Smooth muscle cell (in vitro differentiated cells): Measurements from ENCODE around the gene PPFIBP1. TPM values are rescaled to one million over a fixed set of nuclear protein-coding genes. Genes with fewer than 3 reads are reported as not detected.
"Not testable (repeated sequence)": the region's sequence is repeated elsewhere in the genome, so short reads cannot be mapped to it uniquely, and the experiment has no call there.

Experiments
- DNase-seq: peaks from one replicate; lab custom pipeline; 2025; ENCODE audit not compliant: unreplicated experiment; lab: John Stamatoyannopoulos, UW
- H2AFZ ChIP-seq: fragments of 200-600 bp; sonication (generic); 2 replicates; pipeline ENCODE4 v1.6.0; 2016; ENCODE audit warnings: antibody characterized with exemption, low read depth, mild to moderate bottlenecking
- H3F3A ChIP-seq: fragments of 200-600 bp; sonication (generic); 2 replicates; pipeline ENCODE4 v1.6.0; 2017; ENCODE audit warnings: antibody characterized with exemption, low read depth
- H3K27ac ChIP-seq: fragments of 200-600 bp; sonication (generic); 2 replicates; pipeline ENCODE4 v1.5.1; 2016; ENCODE audit warnings: low read depth, mild to moderate bottlenecking
- H3K27me3 ChIP-seq: fragments of 200-600 bp; sonication (generic); 2 replicates; pipeline ENCODE4 v1.6.1; 2016; ENCODE audit warnings: low read depth, mild to moderate bottlenecking
- H3K36me3 ChIP-seq: fragments of 200-600 bp; sonication (generic); 2 replicates; pipeline ENCODE4 v1.5.1; 2016; ENCODE audit warnings: low read depth
- H3K4me1 ChIP-seq: fragments of 200-600 bp; sonication (generic); 2 replicates; pipeline ENCODE4 v1.5.1; 2016; ENCODE audit warnings: low read depth
- H3K4me2 ChIP-seq: fragments of 200-600 bp; sonication (generic); 2 replicates; pipeline ENCODE4 v1.6.0; 2016; ENCODE audit warnings: mild to moderate bottlenecking
- H3K4me3 ChIP-seq: fragments of 200-600 bp; sonication (generic); 2 replicates; pipeline ENCODE4 v1.5.1; 2016; ENCODE audit warnings: mild to moderate bottlenecking
- H3K79me2 ChIP-seq: fragments of 200-600 bp; sonication (generic); 2 replicates; pipeline ENCODE4 v1.6.0; 2016; ENCODE audit warnings: low read depth, mild to moderate bottlenecking
- H3K9ac ChIP-seq: fragments of 200-600 bp; sonication (generic); 2 replicates; pipeline ENCODE4 v1.6.0; 2016; ENCODE audit warnings: low read depth
- H3K9me3 ChIP-seq: fragments of 200-600 bp; sonication (generic); replicated peaks from 2 replicates; pipeline ENCODE4 v1.5.1; 2016; ENCODE audit warnings: low read depth
- H4K20me1 ChIP-seq: fragments of 200-600 bp; sonication (generic); 2 replicates; pipeline ENCODE4 v1.6.0; 2016; ENCODE audit warnings: low read depth
- WGBS: methylation state at CpG from one replicate; pipeline ENCODE4 v1.1.7; 2016; ENCODE audit warnings: low lambda C conversion rate; 5-methylcytosine and 5-hydroxymethylcytosine counted together
- polyA plus RNA-seq: library from polyadenylated mRNA; unstranded; fragments of >200 nt; fragmentation: Nextera tagmentation; extraction: Ambion mirVana; gene quantifications from 2 replicates; pipeline ENCODE4 v1.2.1, GENCODE V29; 2016
- total RNA-seq: library from RNA; depleted of rRNA; stranded (reverse); fragments of >200 nt; gene quantifications from 2 replicates; pipeline ENCODE4 v1.2.3, GENCODE V29; 2014
- TF ChIP-seq, protein P1 (sequence below): fragments of 200-600 bp; sonication (generic); IDR thresholded peaks from 2 replicates; pipeline ENCODE4 v1.5.1; 2017; ENCODE audit warnings: borderline replicate concordance, mild to moderate bottlenecking, antibody characterized with exemption; ENCODE audit not compliant: insufficient read depth, poor library complexity, severe bottlenecking

The PPFIBP1 gene
- total and polyA plus RNA-seq, 2 experiments from 2014 or later: 45.7 to 150 TPM

DNA sequence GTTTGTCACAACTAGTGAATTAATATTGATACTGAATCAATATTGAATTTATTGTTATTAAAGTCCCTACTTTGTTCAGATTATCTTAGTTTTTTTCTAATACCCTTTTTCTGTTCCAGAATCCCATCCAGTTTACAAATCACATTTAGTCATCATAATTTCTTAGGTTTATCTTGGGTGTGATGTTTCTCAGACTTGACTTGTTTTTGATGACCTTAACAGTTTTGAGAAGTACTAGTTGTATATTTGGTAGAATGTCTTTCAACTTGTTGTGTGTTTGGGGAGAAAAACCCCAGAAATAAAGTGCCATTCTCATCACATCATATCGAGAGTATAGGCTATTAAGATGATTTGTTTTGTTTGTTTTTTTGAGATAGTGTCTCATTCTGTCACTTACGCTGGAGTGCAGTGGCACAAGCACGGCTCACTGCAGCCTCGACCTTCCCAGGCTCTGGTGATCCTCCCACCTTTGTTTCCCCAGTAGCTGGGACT is 206.1 kb downstream of the PPFIBP1 start:
- H3F3A ChIP-seq: no peaks in the 10 kb centered on the region
- H3K79me2 ChIP-seq: peaks cover 33% of the 10 kb centered on the region
- no peak overlapping the region for H3K4me3 ChIP-seq
- WGBS: 82% methylated on average over 4 of the region's 4 CpGs
- H3K27ac ChIP-seq: no peak overlapping the region
- no peak overlapping the region for H3K4me2 ChIP-seq
- DNase-seq: no peak
- no peak overlapping the region for H2AFZ ChIP-seq
- peaks cover 3% of the 10 kb centered on the region for H4K20me1 ChIP-seq
- H3K4me1 ChIP-seq: no peaks in the 10 kb centered on the region
- H3K36me3 ChIP-seq: peaks cover 11% of the 10 kb centered on the region
- no peak overlapping the region for H3K9ac ChIP-seq
- H3K27me3 ChIP-seq: no peaks in the 10 kb centered on the region
- TF ChIP-seq, protein P1, sequence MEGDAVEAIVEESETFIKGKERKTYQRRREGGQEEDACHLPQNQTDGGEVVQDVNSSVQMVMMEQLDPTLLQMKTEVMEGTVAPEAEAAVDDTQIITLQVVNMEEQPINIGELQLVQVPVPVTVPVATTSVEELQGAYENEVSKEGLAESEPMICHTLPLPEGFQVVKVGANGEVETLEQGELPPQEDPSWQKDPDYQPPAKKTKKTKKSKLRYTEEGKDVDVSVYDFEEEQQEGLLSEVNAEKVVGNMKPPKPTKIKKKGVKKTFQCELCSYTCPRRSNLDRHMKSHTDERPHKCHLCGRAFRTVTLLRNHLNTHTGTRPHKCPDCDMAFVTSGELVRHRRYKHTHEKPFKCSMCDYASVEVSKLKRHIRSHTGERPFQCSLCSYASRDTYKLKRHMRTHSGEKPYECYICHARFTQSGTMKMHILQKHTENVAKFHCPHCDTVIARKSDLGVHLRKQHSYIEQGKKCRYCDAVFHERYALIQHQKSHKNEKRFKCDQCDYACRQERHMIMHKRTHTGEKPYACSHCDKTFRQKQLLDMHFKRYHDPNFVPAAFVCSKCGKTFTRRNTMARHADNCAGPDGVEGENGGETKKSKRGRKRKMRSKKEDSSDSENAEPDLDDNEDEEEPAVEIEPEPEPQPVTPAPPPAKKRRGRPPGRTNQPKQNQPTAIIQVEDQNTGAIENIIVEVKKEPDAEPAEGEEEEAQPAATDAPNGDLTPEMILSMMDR: no peak
- no peaks in the 10 kb centered on the region for H3K9me3 ChIP-seq

DNA sequence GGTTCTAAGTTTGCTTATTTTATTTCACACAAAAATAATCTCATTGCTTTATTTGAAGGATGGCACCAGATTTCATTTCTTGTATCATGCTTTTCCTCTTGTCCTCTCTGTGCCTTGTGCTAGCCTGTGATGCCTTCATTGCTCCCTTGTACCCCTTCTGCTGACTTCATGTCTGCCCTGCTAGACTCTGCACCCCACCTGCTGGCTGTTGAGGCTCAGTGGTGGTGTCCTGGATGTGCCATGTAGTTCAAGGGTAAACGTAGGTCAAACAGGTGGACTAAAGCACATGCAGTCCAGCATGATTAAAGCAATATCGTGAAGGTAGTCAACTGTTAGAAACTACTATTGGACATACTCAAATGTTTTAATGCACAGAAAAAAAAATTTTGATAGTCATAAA is 208.3 kb downstream of the PPFIBP1 start:
- H3K27me3 ChIP-seq: no peaks in the 10 kb centered on the region
- H3F3A ChIP-seq: no peaks in the 10 kb centered on the region
- no peaks in the 10 kb centered on the region for H3K4me1 ChIP-seq
- H3K27ac ChIP-seq: no peak overlapping the region
- H3K4me3 ChIP-seq: no peak overlapping the region
- 86% methylated on average over 2 of the region's 2 CpGs for WGBS
- H3K79me2 ChIP-seq: peaks cover 32% of the 10 kb centered on the region
- no peak overlapping the region for H3K4me2 ChIP-seq
- peaks cover 3% of the 10 kb centered on the region for H4K20me1 ChIP-seq
- H3K9ac ChIP-seq: no peak overlapping the region
- no peaks in the 10 kb centered on the region for H3K9me3 ChIP-seq
- DNase-seq: no peak
- H3K36me3 ChIP-seq: peaks cover 8% of the 10 kb centered on the region
- H2AFZ ChIP-seq: no peak overlapping the region
- TF ChIP-seq, protein P1: peak; percentile 9

DNA sequence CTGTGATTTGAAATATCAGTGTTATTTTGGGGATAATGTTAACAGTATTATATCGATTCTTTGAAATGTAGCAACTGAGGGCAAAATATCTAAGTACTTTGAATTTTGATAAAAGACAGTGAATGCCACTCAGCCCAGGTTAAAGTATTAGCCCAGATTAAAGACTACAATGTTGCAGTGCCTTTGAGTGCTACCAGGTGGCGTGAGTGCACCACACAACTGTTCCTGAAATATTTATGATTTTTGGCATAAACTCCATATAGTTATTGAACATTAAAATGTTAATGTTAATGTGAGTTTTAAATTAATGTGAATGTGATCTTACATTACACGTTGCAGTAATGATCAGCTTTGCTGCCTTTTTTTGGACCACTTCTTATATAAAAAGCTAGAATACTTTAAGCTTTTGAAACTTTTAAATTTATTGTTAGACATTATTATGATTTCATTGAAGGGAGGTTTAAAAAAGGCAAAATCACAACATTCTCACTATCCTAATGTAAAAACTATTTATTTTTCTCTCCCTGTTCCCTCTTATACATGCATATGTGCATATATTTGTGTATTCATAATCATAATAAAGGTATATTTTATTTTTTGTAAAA is 209.1 kb downstream of the PPFIBP1 start:
- Histone ChIP-seq H3K9ac (no peak overlapping the region), H4K20me1 (peaks cover 3% of the 10 kb centered on the region), H3K36me3 (peaks cover 12% of the 10 kb centered on the region), H3K4me1 (no peaks in the 10 kb centered on the region), H2AFZ (no peak overlapping the region), H3K27me3 (no peaks in the 10 kb centered on the region), H3K79me2 (peaks cover 30% of the 10 kb centered on the region), H3K4me2 (no peak overlapping the region), H3K9me3 (no peaks in the 10 kb centered on the region), H3F3A (no peaks in the 10 kb centered on the region), H3K4me3 (no peak overlapping the region), H3K27ac (no peak overlapping the region)
- WGBS: 59% methylated on average over 3 of the region's 3 CpGs
- DNase-seq: no peak
- TF ChIP-seq, protein P1: peak; percentile 93

DNA sequence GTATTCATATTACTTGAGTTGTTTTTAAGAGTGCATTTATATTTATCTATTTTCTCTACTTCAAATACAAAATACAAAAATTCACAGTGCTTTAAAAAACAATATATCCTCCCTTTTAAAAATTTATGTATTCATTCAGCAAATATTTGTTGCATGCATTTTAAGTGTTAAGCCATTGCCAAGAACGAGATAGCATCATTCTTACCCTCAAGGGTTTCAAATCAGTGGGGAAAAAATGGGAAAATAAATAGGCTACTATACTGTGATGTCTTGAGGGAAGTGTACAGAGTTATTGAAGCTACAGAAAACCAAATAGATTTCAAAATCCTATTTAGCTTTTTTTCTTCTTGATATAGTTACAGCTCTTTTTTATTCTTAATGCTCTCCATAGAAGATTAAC is 209.8 kb downstream of the PPFIBP1 start:
- no peak overlapping the region for H3K9ac ChIP-seq
- TF ChIP-seq, protein P1: no peak
- no peaks in the 10 kb centered on the region for H3F3A ChIP-seq
- no peak overlapping the region for H3K4me2 ChIP-seq
- DNase-seq: no peak
- no peaks in the 10 kb centered on the region for H3K27me3 ChIP-seq
- peaks cover 3% of the 10 kb centered on the region for H4K20me1 ChIP-seq
- H3K36me3 ChIP-seq: peaks cover 13% of the 10 kb centered on the region
- H3K79me2 ChIP-seq: peaks cover 29% of the 10 kb centered on the region
- H3K9me3 ChIP-seq: no peaks in the 10 kb centered on the region
- H2AFZ ChIP-seq: no peak overlapping the region
- H3K4me1 ChIP-seq: no peaks in the 10 kb centered on the region
- H3K4me3 ChIP-seq: no peak overlapping the region
- H3K27ac ChIP-seq: no peak overlapping the region
- WGBS: 78% methylated on average over 1 of the region's 1 CpG

DNA sequence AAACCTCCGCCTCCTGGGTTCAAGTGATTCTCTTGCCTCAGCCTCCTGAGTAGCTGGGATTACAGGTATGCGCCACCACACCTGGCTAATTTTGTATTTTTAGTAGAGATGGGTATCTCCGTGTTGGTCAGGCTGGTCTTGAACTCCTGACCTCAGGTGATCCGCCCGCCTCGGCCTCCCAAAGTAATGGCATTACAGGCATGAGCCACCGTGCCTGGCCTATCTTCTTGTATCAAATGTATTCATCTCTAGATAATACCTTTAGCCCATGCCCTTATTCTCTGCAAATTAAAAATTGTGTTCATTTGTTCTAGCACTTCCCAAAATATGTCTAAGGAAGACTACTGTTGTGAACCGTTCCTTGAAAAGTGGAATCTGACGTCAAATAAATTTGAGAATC is 210.3 kb downstream of the PPFIBP1 start:
- not testable (repeated sequence) for H4K20me1 ChIP-seq, H3F3A ChIP-seq, H3K27me3 ChIP-seq, H3K27ac ChIP-seq, H3K4me2 ChIP-seq, H2AFZ ChIP-seq, H3K4me1 ChIP-seq, H3K4me3 ChIP-seq, H3K9me3 ChIP-seq, H3K9ac ChIP-seq, DNase-seq
- 98% methylated on average over 9 of the region's 9 CpGs for WGBS
- Histone ChIP-seq H3K79me2 (peaks cover 26% of the 10 kb centered on the region), H3K36me3 (peaks cover 13% of the 10 kb centered on the region)
